Mesenchymal stem cell (in vitro differentiated cells and primary cell): ENCODE measurements around the gene ZG16B.
A peak's percentile ranks its signal among the peaks of the same experiment; 100 is the strongest.

Experiments used
- DNase-seq: peaks from one replicate; pipeline ENCODE4 v3.0.0-alpha.2; 2013
- H2AFZ ChIP-seq: one replicate; pipeline ENCODE4 v1.6.1; 2013; ENCODE audit warnings: low read depth, mild to moderate bottlenecking, control low read depth, inconsistent platforms, low read length, moderate library complexity
- H2AK5ac ChIP-seq: 2 replicates; pipeline ENCODE4 v1.6.1; 2013; ENCODE audit warnings: low read length, moderate library complexity, mild to moderate bottlenecking, inconsistent platforms; ENCODE audit not compliant: severe bottlenecking
- H2BK120ac ChIP-seq: one replicate; pipeline ENCODE4 v1.6.1; 2013; ENCODE audit warnings: low read depth, mild to moderate bottlenecking, inconsistent platforms, low read length, moderate library complexity
- H2BK12ac ChIP-seq, 2 experiments: one replicate each; pipeline ENCODE4 v1.6.1; 2013; ENCODE audit warnings: inconsistent platforms in 2 of 2, low read length in 2 of 2, mild to moderate bottlenecking in 2 of 2, moderate library complexity in 2 of 2, control low read depth in 1 of 2
- H2BK15ac ChIP-seq: one replicate; pipeline ENCODE4 v1.6.1; 2013; ENCODE audit warnings: mild to moderate bottlenecking, low read depth, inconsistent platforms; ENCODE audit not compliant: poor library complexity, severe bottlenecking
- H2BK5ac ChIP-seq: 2 replicates; pipeline ENCODE4 v1.6.1; 2013; ENCODE audit warnings: low read depth, mild to moderate bottlenecking, low read length, control low read depth, inconsistent platforms; ENCODE audit not compliant: poor library complexity, severe bottlenecking
- H3K14ac ChIP-seq, 2 experiments: one replicate each; pipeline ENCODE4 v1.6.1; 2013; ENCODE audit warnings: inconsistent platforms in 2 of 2, low read length in 2 of 2, control low read depth in 1 of 2, mild to moderate bottlenecking in 1 of 2, moderate library complexity in 1 of 2
- H3K18ac ChIP-seq, 2 experiments: one replicate each; pipeline ENCODE4 v1.6.1; 2013; ENCODE audit warnings: inconsistent platforms in 2 of 2, low read length in 2 of 2, control low read depth in 1 of 2, low read depth in 1 of 2, mild to moderate bottlenecking in 1 of 2
- H3K23ac ChIP-seq, 2 experiments: one replicate each; pipeline ENCODE4 v1.6.1; 2013; ENCODE audit warnings: inconsistent platforms in 2 of 2, low read length in 2 of 2, mild to moderate bottlenecking in 2 of 2, moderate library complexity in 2 of 2, control low read depth in 1 of 2
- H3K27ac ChIP-seq: 2 replicates; pipeline ENCODE4 v1.5.1; 2013; ENCODE audit warnings: mild to moderate bottlenecking, moderate library complexity, low read length, control low read depth, inconsistent platforms; ENCODE audit not compliant: poor library complexity, severe bottlenecking
- H3K27me3 ChIP-seq, 2 experiments: 2 replicates each; pipeline versions ENCODE4 v1.6.1 to v1.7.0; 2013; ENCODE audit warnings: low read length in 2 of 2, mild to moderate bottlenecking in 2 of 2, moderate library complexity in 2 of 2, control low read depth in 1 of 2, inconsistent platforms in 1 of 2; ENCODE audit not compliant: control insufficient read depth in 1 of 2, insufficient read depth in 1 of 2
- H3K36me3 ChIP-seq, 2 experiments: 2 replicates each; pipeline versions ENCODE4 v1.6.1 to v1.7.0; 2013; ENCODE audit warnings: low read length in 2 of 2, control low read depth in 1 of 2, inconsistent platforms in 1 of 2, low read depth in 1 of 2, mild to moderate bottlenecking in 1 of 2; ENCODE audit not compliant: insufficient read depth in 2 of 2, control insufficient read depth in 1 of 2
- H3K4ac ChIP-seq, 2 experiments: one replicate each; pipeline ENCODE4 v1.6.1; 2013; ENCODE audit warnings: inconsistent platforms in 2 of 2, low read length in 2 of 2, mild to moderate bottlenecking in 2 of 2, moderate library complexity in 2 of 2, control low read depth in 1 of 2, low read depth in 1 of 2
- H3K4me1 ChIP-seq: 2 replicates; pipeline ENCODE4 v1.6.1; 2013; ENCODE audit warnings: low read depth, low read length, control low read depth; ENCODE audit not compliant: control insufficient read depth, insufficient read depth
- H3K4me2 ChIP-seq: 2 replicates; pipeline ENCODE4 v1.6.1; 2013; ENCODE audit warnings: low read length, mild to moderate bottlenecking, inconsistent platforms; ENCODE audit not compliant: poor library complexity, severe bottlenecking
- H3K4me3 ChIP-seq, 2 experiments: 2 replicates each; pipeline versions ENCODE4 v1.5.1 to v1.7.0; 2013; ENCODE audit warnings: low read length in 2 of 2, mild to moderate bottlenecking in 2 of 2, control low read depth in 1 of 2, low read depth in 1 of 2; ENCODE audit not compliant: insufficient read depth in 1 of 2
- H3K79me1 ChIP-seq: replicated peaks from 2 replicates; pipeline ENCODE4 v1.6.1; 2013; ENCODE audit warnings: mild to moderate bottlenecking, control low read depth, low read length, inconsistent platforms; ENCODE audit not compliant: poor library complexity, severe bottlenecking
- H3K9ac ChIP-seq: 2 replicates; pipeline ENCODE4 v1.7.0; 2013; ENCODE audit warnings: mild to moderate bottlenecking, low read length, moderate library complexity
- H3K9me3 ChIP-seq: 2 replicates; pipeline ENCODE4 v1.7.0; 2013; ENCODE audit warnings: mild to moderate bottlenecking, low read length; ENCODE audit not compliant: control insufficient read depth
- H4K8ac ChIP-seq: one replicate; pipeline ENCODE4 v1.6.1; 2013; ENCODE audit warnings: inconsistent platforms, mild to moderate bottlenecking, low read length, moderate library complexity
- H4K91ac ChIP-seq: one replicate; pipeline ENCODE4 v1.6.1; 2013; ENCODE audit warnings: mild to moderate bottlenecking, low read length, inconsistent platforms
- WGBS: methylation state at CpG from one replicate; pipeline ENCODE4 v1.1.7; 2013; ENCODE audit warnings: mixed read lengths; 5-methylcytosine and 5-hydroxymethylcytosine counted together

Gene ZG16B

DNA sequence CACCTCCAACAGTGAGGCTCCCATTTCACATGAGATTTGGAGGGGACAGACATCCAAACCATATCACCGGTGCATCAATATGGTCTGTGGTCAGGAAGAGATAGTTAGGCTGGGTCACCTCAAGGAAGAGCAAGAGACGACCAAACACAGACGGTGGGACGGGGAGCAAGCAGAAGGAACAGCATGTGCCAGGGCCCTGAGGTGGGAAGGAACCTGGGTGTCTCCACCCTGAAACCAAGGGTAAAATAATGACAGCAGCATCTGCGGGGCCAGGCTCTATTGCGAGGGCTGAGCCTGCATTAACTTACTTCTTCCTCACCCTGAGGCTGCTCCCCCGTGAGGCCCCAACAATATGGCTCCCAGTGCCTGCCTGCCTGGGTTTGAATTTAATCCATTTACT is 21.9 kb upstream of the ZG16B start:
- Histone ChIP-seq H4K8ac (no peak overlapping the region), H3K4me2 (no peak overlapping the region), H3K23ac (no peak overlapping the region), H3K4ac (no peak overlapping the region), H2BK15ac (no peak overlapping the region), H2BK120ac (no peak overlapping the region), H2BK12ac (no peak overlapping the region), H3K14ac (no peak overlapping the region), H2AFZ (no peak overlapping the region), H3K9ac (no peak overlapping the region), H4K91ac (no peak overlapping the region), H3K27me3 (peaks cover 35 to 73% of the 10 kb centered on the region in 2 experiments), H3K79me1 (no peaks in the 10 kb centered on the region), H3K4me1 (peaks cover 6% of the 10 kb centered on the region), H3K36me3 (no peaks in the 10 kb centered on the region), H3K9me3 (peaks cover 37% of the 10 kb centered on the region), H3K4me3 (no peak overlapping the region), H2AK5ac (no peak overlapping the region), H2BK5ac (no peak overlapping the region), H3K27ac (no peak overlapping the region), H3K18ac (no peak overlapping the region)
- no peak for DNase-seq
- WGBS: 93% methylated on average over 5 of the region's 7 CpGs

DNA sequence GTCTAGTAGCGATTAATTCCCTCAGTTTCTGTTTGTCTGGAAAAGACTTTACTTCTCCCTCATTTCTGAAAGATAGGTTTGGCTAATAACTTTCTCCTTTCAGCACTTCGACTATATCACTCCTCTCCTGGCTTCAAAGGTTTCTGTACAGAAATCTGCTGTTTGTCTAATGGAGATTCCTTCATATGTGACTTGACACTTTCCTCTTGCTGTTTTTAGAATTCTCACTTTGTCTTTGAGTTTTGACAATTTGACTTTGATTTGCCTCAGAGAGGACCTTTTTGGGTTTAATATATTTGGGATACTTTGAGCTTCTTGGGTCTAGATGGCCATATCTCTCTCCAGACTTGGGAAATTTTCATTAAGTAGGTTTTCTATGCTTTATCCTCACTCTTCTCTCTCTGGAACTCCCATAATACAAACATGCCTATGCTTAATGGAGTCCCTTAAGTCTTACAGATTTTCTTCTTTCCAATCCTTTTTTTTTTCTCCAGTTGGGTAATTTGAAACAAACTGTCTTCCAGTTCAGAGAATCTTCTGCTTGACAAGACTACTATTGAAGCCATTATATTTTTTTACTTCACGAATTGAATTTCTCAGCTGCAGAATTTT is 20.8 kb upstream of the ZG16B start:
- H2AK5ac ChIP-seq: no peak overlapping the region
- no peak overlapping the region for H2BK12ac ChIP-seq
- H2BK5ac ChIP-seq: no peak overlapping the region
- H3K4me1 ChIP-seq: peaks cover 6% of the 10 kb centered on the region
- no peak for DNase-seq
- no peak overlapping the region for H4K91ac ChIP-seq
- no peak overlapping the region for H3K4me3 ChIP-seq
- WGBS: 77% methylated on average over 2 of the region's 3 CpGs
- H3K79me1 ChIP-seq: no peaks in the 10 kb centered on the region
- H2BK15ac ChIP-seq: no peak overlapping the region
- no peak overlapping the region for H3K14ac ChIP-seq
- H3K9me3 ChIP-seq: peaks cover 26% of the 10 kb centered on the region
- no peak overlapping the region for H3K18ac ChIP-seq
- H3K27me3 ChIP-seq: peaks cover 32 to 72% of the 10 kb centered on the region in 2 experiments
- no peak overlapping the region for H3K4ac ChIP-seq
- H2AFZ ChIP-seq: no peak overlapping the region
- no peak overlapping the region for H3K23ac ChIP-seq
- no peak overlapping the region for H2BK120ac ChIP-seq
- no peak overlapping the region for H4K8ac ChIP-seq
- no peak overlapping the region for H3K9ac ChIP-seq
- H3K36me3 ChIP-seq: no peaks in the 10 kb centered on the region
- no peak overlapping the region for H3K27ac ChIP-seq
- H3K4me2 ChIP-seq: no peak overlapping the region

- peaks cover 40 to 73% of the 10 kb centered on the region in 2 experiments for H3K27me3 ChIP-seq
- no peak overlapping the region for H3K23ac ChIP-seq
Observed at GRCh38 chr16:2810651-2811050, 19.5 kb upstream of the ZG16B start.

GRCh38 chr16:2811703-2812471 is 18.2 kb upstream of the ZG16B start:
- no peak overlapping the region for H2BK12ac ChIP-seq
- 72% methylated on average over 15 of the region's 15 CpGs for WGBS
- H4K8ac ChIP-seq: peak overlapping the region; percentile 75
- H3K14ac ChIP-seq: no peak overlapping the region
- peak overlapping the region; percentile 59 for H4K91ac ChIP-seq
- no peak overlapping the region for H3K23ac ChIP-seq
- H2AFZ ChIP-seq: no peak overlapping the region
- H2BK15ac ChIP-seq: no peak overlapping the region
- peaks cover 4% of the 10 kb centered on the region for H3K9me3 ChIP-seq
- no peak overlapping the region for H3K27ac ChIP-seq
- no peaks in the 10 kb centered on the region for H3K36me3 ChIP-seq
- peaks cover 6% of the 10 kb centered on the region for H3K4me1 ChIP-seq
- H3K9ac ChIP-seq: no peak overlapping the region
- no peak overlapping the region for H3K18ac ChIP-seq
- peak overlapping the region in 1 of 2 experiments; percentile 6 for H3K4ac ChIP-seq
- DNase-seq: no peak
- no peak overlapping the region for H2BK120ac ChIP-seq
- peaks cover 33 to 73% of the 10 kb centered on the region in 2 experiments for H3K27me3 ChIP-seq
- no peak overlapping the region for H3K4me2 ChIP-seq
- H3K4me3 ChIP-seq: no peak overlapping the region
- no peak overlapping the region for H2AK5ac ChIP-seq
- no peak overlapping the region for H2BK5ac ChIP-seq
- H3K79me1 ChIP-seq: no peaks in the 10 kb centered on the region

More at GRCh38 chr16:2810651-2811050, 19.5 kb upstream of the ZG16B start:
- no peak overlapping the region for H4K8ac ChIP-seq
- H3K4me3 ChIP-seq: no peak overlapping the region
- WGBS: 80% methylated on average over 6 of the region's 6 CpGs
- no peaks in the 10 kb centered on the region for H3K79me1 ChIP-seq
- no peak for DNase-seq
- H3K4ac ChIP-seq: no peak overlapping the region
- H4K91ac ChIP-seq: no peak overlapping the region
- no peak overlapping the region for H2BK120ac ChIP-seq
- H3K9ac ChIP-seq: no peak overlapping the region
- H3K4me2 ChIP-seq: no peak overlapping the region
- no peak overlapping the region for H2BK12ac ChIP-seq
- H3K9me3 ChIP-seq: peaks cover 12% of the 10 kb centered on the region
- no peak overlapping the region for H2BK15ac ChIP-seq
- no peak overlapping the region for H3K14ac ChIP-seq
- no peaks in the 10 kb centered on the region for H3K36me3 ChIP-seq
- H2AFZ ChIP-seq: no peak overlapping the region
- H2BK5ac ChIP-seq: no peak overlapping the region
- H3K4me1 ChIP-seq: peaks cover 6% of the 10 kb centered on the region
- H2AK5ac ChIP-seq: no peak overlapping the region
- H3K27ac ChIP-seq: no peak overlapping the region
- H3K18ac ChIP-seq: no peak overlapping the region
